Measurements from ENCODE around the gene APLN.

GRCh38 chrX:129640737-129641136 is 14.0 kb downstream of the APLN start:
- TF ChIP-seq CTCF (IDR thresholded peaks at IDR 0.05; ENCODE audit: low read depth, low read length) (no peak), EZH2phosphoT487 (IDR thresholded peaks at IDR 0.05; ENCODE audit: low read depth) (no peak)
